Astrocyte of the hippocampus (primary cell): ENCODE results near the gene AOPEP.

Experiments
- DNase-seq: peaks from one replicate; pipeline ENCODE4 v3.0.0; 2011; ENCODE audit warnings: low read depth, low spot score

Gene AOPEP

GRCh38 chr9:94760010-94760409 is 33.5 kb downstream of the AOPEP start:
- no peak for DNase-seq

GRCh38 chr9:94760660-94761059 is 34.2 kb downstream of the AOPEP start:
- no peak for DNase-seq

GRCh38 chr9:94761481-94761880 is 35.0 kb downstream of the AOPEP start:
- no peak for DNase-seq

- DNase-seq, result peak; percentile 73
Observed at GRCh38 chr9:94767331-94768072, 41.0 kb downstream of the AOPEP start.

- no peak for DNase-seq
Observed at GRCh38 chr9:94768766-94769165, 42.3 kb downstream of the AOPEP start.

- DNase-seq, result no peak
Observed at GRCh38 chr9:94770334-94770733, 43.8 kb downstream of the AOPEP start.

GRCh38 chr9:94771096-94771495 is 44.6 kb downstream of the AOPEP start:
- no peak for DNase-seq

GRCh38 chr9:94772144-94772543 is 45.6 kb downstream of the AOPEP start:
- DNase-seq, result no peak

GRCh38 chr9:94772639-94773303 is 46.3 kb downstream of the AOPEP start:
- DNase-seq, result peak; percentile 82

- no peak for DNase-seq
Observed at GRCh38 chr9:94773655-94774054, 47.2 kb downstream of the AOPEP start.

- DNase-seq, result no peak
Observed at GRCh38 chr9:94778013-94778412, 51.5 kb downstream of the AOPEP start.

GRCh38 chr9:94779031-94779430 is 52.5 kb downstream of the AOPEP start:
- DNase-seq, result no peak

- DNase-seq, result no peak
Observed at GRCh38 chr9:94779693-94780290, 53.3 kb downstream of the AOPEP start.

- no peak for DNase-seq
Observed at GRCh38 chr9:94780516-94780950, 54.0 kb downstream of the AOPEP start.

GRCh38 chr9:94782355-94783101 is 56.0 kb downstream of the AOPEP start:
- peak; percentile 89 for DNase-seq

GRCh38 chr9:94783102-94783682 is 56.7 kb downstream of the AOPEP start:
- peak; percentile 87 for DNase-seq

- no peak for DNase-seq
Observed at GRCh38 chr9:94783928-94784327, 57.4 kb downstream of the AOPEP start.

- DNase-seq, result no peak
Observed at GRCh38 chr9:94785215-94786169, 59.0 kb downstream of the AOPEP start.

GRCh38 chr9:94786586-94786985 is 60.1 kb downstream of the AOPEP start:
- DNase-seq, result no peak

GRCh38 chr9:94787266-94787665 is 60.8 kb downstream of the AOPEP start:
- no peak for DNase-seq
